ENCODE measurements around the gene MGMT. TPM values are rescaled to one million over a fixed set of nuclear protein-coding genes. Genes with fewer than 3 reads are reported as not detected.

The MGMT gene
- total RNA-seq, 3 donors from 2014 or later: 15.4 to 17.5 (median 16.3) TPM

DNA sequence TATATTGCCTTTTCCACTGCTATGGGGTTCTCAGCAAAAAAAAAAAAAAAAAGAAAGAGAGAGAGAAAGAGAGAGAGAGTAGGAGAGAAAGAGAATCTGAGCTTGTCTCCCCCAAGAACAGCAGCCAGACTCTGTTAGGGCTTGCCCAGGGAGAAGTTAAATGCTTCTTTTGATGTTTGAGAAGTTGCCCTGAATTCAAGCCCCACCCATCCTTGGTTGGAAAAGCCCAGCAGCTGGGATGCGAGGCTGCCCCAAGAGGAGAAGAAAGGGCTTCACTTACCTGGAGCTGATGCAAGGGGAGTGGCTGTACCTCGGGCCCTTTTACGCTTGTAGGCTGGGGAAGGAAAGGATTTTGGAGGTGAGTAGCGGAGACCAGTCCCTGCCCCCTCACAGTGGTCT is 20.9 kb upstream of the MGMT start:
- Histone ChIP-seq H3K4me1 (ENCODE audit: low read depth) (no peaks in the 10 kb centered on the region), H3K36me3 (ENCODE audit: low read depth) (no peaks in the 10 kb centered on the region)
- intact Hi-C loops (cut with DNase I, micrococcal nuclease): no loop called here

DNA sequence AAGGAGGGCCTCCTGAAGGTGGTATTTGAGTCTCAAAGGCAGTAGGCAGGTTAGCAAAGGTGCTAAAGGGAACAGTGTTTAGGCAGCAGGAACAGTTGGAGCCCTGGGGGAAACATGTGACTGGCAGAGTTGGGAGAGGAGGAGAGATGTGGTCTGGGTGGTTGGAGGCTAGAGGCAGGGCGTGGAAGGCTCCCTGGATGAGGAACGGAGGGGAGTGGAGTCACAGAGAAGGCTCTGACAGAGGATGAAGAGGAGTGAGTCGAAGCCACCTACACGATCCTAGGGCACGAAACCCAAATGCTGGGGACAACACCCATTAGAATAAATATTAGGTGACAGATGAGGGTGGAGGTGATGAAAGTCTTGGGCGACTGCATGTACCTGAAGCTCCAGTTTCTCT is 19.6 kb upstream of the MGMT start:
- H3K9me3 ChIP-seq: no peaks in the 10 kb centered on the region
- no peaks in the 10 kb centered on the region for H3K4me1 ChIP-seq (ENCODE audit: low read depth)
- H3K4me3 ChIP-seq: no peak overlapping the region
- no peaks in the 10 kb centered on the region for H3K36me3 ChIP-seq (ENCODE audit: low read depth)
- no peak for DNase-seq
- intact Hi-C loops (cut with DNase I, micrococcal nuclease): no loop called here
- no peak for TF ChIP-seq CTCF (IDR thresholded peaks at IDR 0.05)
- no peak for ATAC-seq

More for the DNA sequence above, 20.9 kb upstream of the MGMT start:
- H3K9me3 ChIP-seq: no peaks in the 10 kb centered on the region
- H3K4me3 ChIP-seq: no peak overlapping the region
- ATAC-seq (no peak), DNase-seq (no peak)
- no peak for TF ChIP-seq CTCF (IDR thresholded peaks at IDR 0.05)

- no peak overlapping the region for H3K4me3 ChIP-seq
- H3K9me3 ChIP-seq: no peaks in the 10 kb centered on the region
- ATAC-seq (no peak), DNase-seq (no peak)
- intact Hi-C loops (cut with DNase I, micrococcal nuclease): no loop called here
- no peak for TF ChIP-seq CTCF (IDR thresholded peaks at IDR 0.05)
- H3K4me1 ChIP-seq (ENCODE audit: low read depth): no peaks in the 10 kb centered on the region
- H3K36me3 ChIP-seq (ENCODE audit: low read depth): no peaks in the 10 kb centered on the region
Measured at GRCh38 chr10:129448086-129448485, 19.0 kb upstream of the MGMT start.

- no peaks in the 10 kb centered on the region for H3K36me3 ChIP-seq (ENCODE audit: low read depth)
- no peaks in the 10 kb centered on the region for H3K4me1 ChIP-seq (ENCODE audit: low read depth)
- no peaks in the 10 kb centered on the region for H3K9me3 ChIP-seq
- no peak overlapping the region for H3K4me3 ChIP-seq
- no peak for ATAC-seq
- intact Hi-C loops (cut with DNase I, micrococcal nuclease): no loop called here
- TF ChIP-seq CTCF (IDR thresholded peaks at IDR 0.05): no peak
- DNase-seq: no peak
Measured at GRCh38 chr10:129448539-129448938, 18.5 kb upstream of the MGMT start.

DNA sequence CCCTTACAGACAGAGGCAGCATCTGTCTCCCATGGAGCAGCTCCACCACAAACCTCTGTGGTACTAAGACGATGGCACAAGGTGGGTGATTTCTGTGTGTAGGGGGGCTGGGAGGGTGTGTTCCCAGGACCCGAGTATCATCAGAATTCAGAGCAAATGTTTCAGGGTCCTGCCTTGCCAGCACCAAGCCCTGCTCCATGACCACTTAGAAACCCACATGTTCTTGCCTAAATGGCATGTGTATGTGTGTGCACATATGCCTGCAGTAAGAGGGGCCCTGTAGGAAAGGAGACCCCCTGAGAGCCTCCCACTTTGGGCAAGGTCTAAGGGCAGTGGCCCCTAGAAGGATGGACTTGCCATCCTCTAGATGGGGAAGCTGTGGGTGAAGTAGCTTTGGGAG is 17.1 kb upstream of the MGMT start:
- Histone ChIP-seq H3K4me3 (no peak overlapping the region), H3K36me3 (ENCODE audit: low read depth) (no peaks in the 10 kb centered on the region), H3K9me3 (no peaks in the 10 kb centered on the region), H3K4me1 (ENCODE audit: low read depth) (no peaks in the 10 kb centered on the region)
- DNase-seq (no peak), ATAC-seq (no peak)
- intact Hi-C loops (cut with DNase I, micrococcal nuclease): no loop called here
- TF ChIP-seq CTCF (IDR thresholded peaks at IDR 0.05): no peak

- no peaks in the 10 kb centered on the region for H3K4me1 ChIP-seq (ENCODE audit: low read depth)
- intact Hi-C loops (cut with DNase I, micrococcal nuclease): no loop called here
- TF ChIP-seq CTCF (IDR thresholded peaks at IDR 0.05): no peak
- no peaks in the 10 kb centered on the region for H3K36me3 ChIP-seq (ENCODE audit: low read depth)
- ATAC-seq (no peak), DNase-seq (no peak)
- H3K4me3 ChIP-seq: no peak overlapping the region
- no peaks in the 10 kb centered on the region for H3K9me3 ChIP-seq
Measured at GRCh38 chr10:129450391-129450790, 16.6 kb upstream of the MGMT start.

All from mucosa of descending colon (tissue), 3 donors.